GM18505 (cell line): ENCODE data around the gene PAXIP1.

Experiments used
- ATAC-seq: cut with Tn5 transposase; IDR thresholded peaks from one replicate; pipeline ENCODE4 v1.9.1; 2021; ENCODE audit not compliant: unreplicated experiment
- POLR2A ChIP-seq: IDR thresholded peaks from 4 replicates; pipeline ENCODE4 v1.6.1; 2011; ENCODE audit warnings: borderline replicate concordance; ENCODE audit not compliant: insufficient read depth, insufficient read length; ENCODE audit errors: extremely low read depth

The PAXIP1 gene

GRCh38 chr7:154984601-154985188, 18.2 kb downstream of the PAXIP1 start:
- no peak for TF ChIP-seq POLR2A
- ATAC-seq = no peak

- TF ChIP-seq POLR2A = no peak
- ATAC-seq = no peak
Measured at GRCh38 chr7:154978017-154978416, 24.9 kb downstream of the PAXIP1 start.

DNA sequence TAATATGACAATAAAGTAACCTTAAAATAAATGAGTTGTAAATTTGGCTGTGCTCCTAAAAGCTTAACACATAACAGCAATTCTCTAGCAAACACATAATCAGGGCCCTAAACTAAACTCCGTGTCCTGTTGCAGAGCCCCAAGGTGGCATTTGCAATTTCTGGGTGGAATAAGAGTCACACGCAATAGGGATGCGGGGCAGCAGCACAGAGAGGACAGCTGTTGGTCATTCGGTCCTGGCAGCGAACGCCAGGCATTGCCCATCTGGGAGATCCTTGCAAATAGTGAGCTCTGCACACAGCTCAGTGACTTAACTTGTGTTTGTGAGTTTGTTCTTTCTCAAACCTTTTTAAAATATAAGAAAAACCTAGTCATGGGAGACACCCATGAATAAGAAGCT, 25.7 kb downstream of the PAXIP1 start:
- no peak for TF ChIP-seq POLR2A
- ATAC-seq = no peak

- no peak for TF ChIP-seq POLR2A
- ATAC-seq = no peak
Measured at GRCh38 chr7:154976844-154977243, 26.1 kb downstream of the PAXIP1 start.

GRCh38 chr7:154975984-154976383, 26.9 kb downstream of the PAXIP1 start:
- ATAC-seq = no peak
- TF ChIP-seq POLR2A = no peak

GRCh38 chr7:154973381-154973780, 29.5 kb downstream of the PAXIP1 start:
- no peak for TF ChIP-seq POLR2A

DNA sequence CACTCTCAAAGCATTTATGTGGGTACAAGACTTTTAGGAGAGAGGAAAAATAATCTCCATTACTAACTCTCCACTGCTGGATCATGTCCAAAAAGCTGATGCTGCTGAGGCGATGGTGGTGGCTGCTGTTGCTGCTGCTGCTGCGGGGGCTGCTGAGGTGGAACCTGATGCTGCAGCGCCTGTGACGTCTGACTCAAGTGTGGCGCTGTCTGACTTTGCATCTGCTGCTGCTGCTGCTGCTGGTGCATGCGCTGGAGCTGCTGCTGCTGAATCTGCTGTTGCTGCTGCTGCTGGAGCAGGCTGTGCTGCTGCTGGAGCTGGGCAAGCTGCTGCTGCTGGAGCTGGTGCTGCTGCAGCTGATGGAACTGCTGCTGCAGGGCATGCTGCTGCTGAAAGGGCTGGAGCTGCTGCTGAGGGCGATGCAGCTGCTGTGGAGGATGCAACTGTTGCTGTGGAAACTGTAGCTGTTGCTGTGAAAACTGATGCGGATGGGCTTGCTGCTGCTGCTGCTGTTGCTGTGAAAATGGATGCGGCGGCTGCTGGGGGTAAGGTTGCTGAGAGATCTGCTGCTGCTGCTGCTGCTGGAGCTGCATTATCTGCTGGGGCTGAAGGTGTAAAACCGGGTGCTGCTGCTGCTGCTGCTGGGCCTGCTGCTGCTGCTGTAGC, 34.5 kb downstream of the PAXIP1 start:
- no peak for TF ChIP-seq POLR2A
- no peak for ATAC-seq

More at GRCh38 chr7:154973381-154973780, 29.5 kb downstream of the PAXIP1 start:
- no peak for ATAC-seq

DNA sequence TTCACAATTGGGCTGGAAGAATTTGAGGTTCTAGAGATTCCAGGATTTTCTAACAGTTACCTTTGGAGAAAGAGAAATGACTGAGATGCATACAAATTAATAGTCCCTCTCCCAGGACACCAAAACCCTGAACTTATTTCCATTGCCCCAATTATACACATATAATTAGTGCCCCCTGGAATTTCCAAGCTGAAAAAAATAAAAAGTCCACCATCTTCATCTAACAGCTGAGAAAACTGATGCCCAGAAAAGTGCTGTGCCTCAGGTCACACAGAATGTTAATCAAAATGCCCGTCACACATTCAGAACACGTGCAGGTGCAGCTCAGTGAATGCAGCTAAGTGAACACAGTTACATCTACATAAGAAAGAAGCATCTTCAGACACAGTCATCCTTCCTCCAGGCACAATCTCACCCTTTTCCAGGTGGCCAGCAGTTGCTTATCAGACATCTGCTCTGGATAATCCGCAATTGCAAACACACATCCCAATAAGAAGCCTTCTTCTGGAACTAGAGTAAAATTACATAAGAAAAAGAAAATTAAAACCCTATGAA, 35.4 kb downstream of the PAXIP1 start:
- ATAC-seq = no peak
- TF ChIP-seq POLR2A = no peak

- ATAC-seq = no peak
- no peak for TF ChIP-seq POLR2A
Measured at GRCh38 chr7:154965014-154965413, 37.9 kb downstream of the PAXIP1 start.

DNA sequence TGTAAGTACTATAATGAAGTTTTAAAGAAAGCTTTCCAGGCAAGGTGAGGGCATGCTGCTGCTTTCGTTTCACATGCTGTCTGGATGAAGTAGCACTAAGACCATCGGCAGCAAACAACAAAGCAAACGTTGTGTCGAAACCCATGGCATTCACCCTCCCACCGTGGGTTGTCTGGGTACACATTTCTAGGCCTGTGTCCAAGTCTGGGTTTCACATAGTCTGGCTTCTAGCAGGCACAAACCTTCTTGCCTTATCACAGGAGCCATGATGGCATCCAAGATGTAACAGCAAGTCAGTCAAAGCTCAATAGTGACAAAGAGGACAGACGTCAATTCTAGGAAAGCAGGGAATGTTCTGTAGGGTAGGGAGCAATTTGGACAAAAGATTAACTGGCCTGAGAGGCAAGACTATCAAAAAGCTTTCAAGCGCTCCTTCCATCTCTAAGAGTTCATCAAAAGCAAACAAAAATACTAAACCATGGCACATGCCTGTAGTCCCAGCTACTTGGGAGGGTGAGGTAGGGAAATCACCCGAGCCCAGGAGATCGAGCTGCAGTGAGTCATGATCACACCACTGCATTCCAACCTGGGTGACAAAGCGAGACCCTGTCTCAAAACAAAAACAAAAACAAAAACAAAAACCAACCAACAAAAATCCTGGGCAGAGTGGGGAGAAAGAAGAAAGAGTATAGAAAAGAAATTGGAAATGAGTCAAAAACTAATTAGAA, 42.7 kb downstream of the PAXIP1 start:
- no peak for TF ChIP-seq POLR2A
- ATAC-seq = no peak

- ATAC-seq = no peak
- no peak for TF ChIP-seq POLR2A
Measured at GRCh38 chr7:154956427-154956826, 46.5 kb downstream of the PAXIP1 start.

DNA sequence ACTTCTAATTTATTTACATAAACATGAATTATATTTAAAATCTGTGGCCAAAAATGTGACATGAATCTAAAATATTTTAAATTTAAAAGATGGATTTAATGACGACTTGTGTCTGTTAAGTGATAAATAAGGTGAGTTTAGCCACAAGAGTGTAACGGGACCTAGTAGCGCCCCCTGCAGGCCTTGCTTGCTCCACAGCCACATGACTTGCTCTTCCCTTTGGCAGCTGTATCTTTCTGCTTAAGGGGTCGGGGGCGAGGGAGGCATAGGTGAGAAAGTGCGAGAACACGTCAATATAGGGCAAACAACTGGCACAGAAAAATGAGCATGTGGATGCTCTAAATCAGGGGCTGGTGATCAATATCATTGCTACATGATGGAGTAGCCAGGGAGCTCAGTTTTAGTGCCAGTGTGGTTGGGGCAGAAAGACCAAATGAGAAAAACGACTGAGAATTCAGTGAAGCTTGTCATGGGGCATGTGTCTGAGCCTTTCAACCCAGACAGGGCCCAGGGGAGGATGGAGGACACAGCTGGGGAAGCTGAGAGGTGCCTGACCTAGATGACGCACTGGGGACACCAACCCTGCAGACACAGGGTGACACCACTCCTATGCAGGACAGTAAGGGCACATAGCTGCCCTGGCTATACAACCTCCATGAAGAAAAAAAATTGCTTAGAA, 49.8 kb downstream of the PAXIP1 start:
- TF ChIP-seq POLR2A = no peak
- no peak for ATAC-seq

DNA sequence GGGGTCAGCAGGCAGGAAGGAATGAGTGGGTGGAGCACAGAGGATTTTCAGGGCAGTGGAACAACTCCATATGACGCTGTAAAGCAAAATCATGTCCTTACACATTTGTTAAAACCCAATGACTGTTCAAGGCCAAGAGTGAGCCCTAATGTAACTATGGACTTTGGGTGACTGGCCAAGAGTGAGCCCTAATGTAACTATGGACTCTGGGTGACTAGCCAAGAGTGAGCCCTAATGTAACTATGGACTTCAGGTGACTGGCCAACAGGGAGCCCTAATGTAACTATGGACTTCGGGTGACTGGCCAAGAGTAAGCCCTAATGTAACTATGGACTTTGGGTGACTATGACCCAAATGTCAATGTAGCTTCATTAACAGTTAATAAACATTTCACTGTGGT, 52.0 kb downstream of the PAXIP1 start:
- ATAC-seq = no peak
- no peak for TF ChIP-seq POLR2A

DNA sequence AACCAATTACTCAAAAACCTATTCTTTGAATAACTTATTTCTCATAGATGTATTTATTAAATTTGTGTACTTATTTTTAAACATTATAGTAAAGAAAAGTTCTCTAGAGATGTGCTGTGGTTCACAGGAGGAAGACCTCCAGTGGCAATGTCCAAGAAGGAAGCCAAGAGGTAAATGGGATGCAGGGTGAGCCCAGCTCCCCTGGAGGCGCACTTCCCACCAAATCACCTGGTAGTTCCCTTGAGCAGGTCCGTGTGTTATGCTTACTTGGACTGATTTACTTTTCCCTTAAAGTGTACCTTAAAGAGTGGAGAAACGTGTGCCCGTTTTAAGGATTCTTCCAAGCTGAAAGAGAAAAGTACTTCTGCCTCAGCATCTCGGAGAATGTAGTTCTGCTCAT, 55.3 kb downstream of the PAXIP1 start:
- TF ChIP-seq POLR2A = no peak
- no peak for ATAC-seq

DNA sequence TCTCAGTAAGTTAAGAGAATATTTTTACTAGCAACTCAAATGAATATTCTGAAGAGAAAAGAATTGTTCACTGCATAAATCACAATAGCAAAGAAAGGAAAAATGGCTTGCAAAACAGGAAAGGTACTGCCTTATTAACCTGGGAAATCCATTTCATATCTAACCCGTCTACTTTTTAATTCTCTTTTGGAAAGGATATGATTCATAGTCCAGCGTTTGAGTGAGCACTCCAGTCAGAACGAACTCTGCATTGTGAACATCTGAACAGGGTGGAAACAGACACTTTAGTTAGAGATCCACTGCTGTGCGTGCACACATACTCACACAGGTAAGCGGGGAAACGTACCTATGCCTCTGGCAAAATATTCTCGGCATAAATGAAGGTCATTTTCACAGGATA, 56.8 kb downstream of the PAXIP1 start:
- no peak for ATAC-seq
- TF ChIP-seq POLR2A = no peak
